SK-N-MC (cell line): ENCODE data around the gene MED29.

Experiments used
- DNase-seq: peaks from one replicate; pipeline ENCODE4 v3.0.0-alpha.2; 2011; ENCODE audit warnings: low read depth, low spot score
- H3K27ac ChIP-seq: fragments of 200-600 bp; sonication (generic); 2 replicates; pipeline ENCODE4 v1.5.1; 2016; ENCODE audit warnings: mixed run types
- H3K36me3 ChIP-seq: fragments of 200-600 bp; sonication (generic); 2 replicates; pipeline ENCODE4 v1.6.1; 2017; ENCODE audit warnings: antibody characterized with exemption, low read length, mixed read lengths; ENCODE audit not compliant: insufficient read depth
- H3K4me3 ChIP-seq: fragments of 200-600 bp; sonication (generic); 2 replicates; pipeline ENCODE4 v1.5.1; 2016
- H3K9ac ChIP-seq: fragments of 200-600 bp; sonication (generic); 2 replicates; pipeline ENCODE4 v1.8.0; 2017; ENCODE audit warnings: mixed run types, mixed read lengths; ENCODE audit not compliant: insufficient read length
- H3K9me3 ChIP-seq: fragments of 200-600 bp; sonication (generic); 2 replicates; pipeline ENCODE4 v1.6.1; 2017; ENCODE audit warnings: low read depth, mild to moderate bottlenecking, antibody characterized with exemption, low read length, moderate library complexity, mixed read lengths
- EZH2 ChIP-seq: fragments of 200-600 bp; sonication (generic); IDR thresholded peaks from one replicate; pipeline ENCODE4 v1.6.1; 2017; ENCODE audit warnings: antibody characterized with exemption
- FOXP2 ChIP-seq: optimal IDR thresholded peaks from 2 replicates; pipeline ENCODE3; 2011; ENCODE audit warnings: mild to moderate bottlenecking, moderate library complexity; ENCODE audit not compliant: insufficient read depth; ENCODE audit errors: extremely low read length, control extremely low read depth
- POLR2AphosphoS5 ChIP-seq: IDR thresholded peaks from 2 replicates; pipeline ENCODE4 v1.6.1; 2012; ENCODE audit warnings: mild to moderate bottlenecking, low read depth, low read length, borderline replicate concordance

Gene MED29

GRCh38 chr19:39436350-39436716 lies 45.2 kb downstream of the MED29 start:
- H3K9ac ChIP-seq, result peak overlapping the region; percentile 100
- peak overlapping the region; percentile 95 for H3K27ac ChIP-seq
- H3K4me3 ChIP-seq, result peak overlapping the region; percentile 85
- H3K36me3 ChIP-seq, result peaks cover 36% of the 10 kb centered on the region
- no peaks in the 10 kb centered on the region for H3K9me3 ChIP-seq
- no peak for DNase-seq
- TF ChIP-seq EZH2 (no peak), FOXP2 (no peak), POLR2AphosphoS5 (no peak)

- DNase-seq, result no peak
- Histone ChIP-seq H3K9ac (no peak overlapping the region), H3K9me3 (no peaks in the 10 kb centered on the region), H3K36me3 (peaks cover 20% of the 10 kb centered on the region), H3K27ac (no peak overlapping the region), H3K4me3 (no peak overlapping the region)
- TF ChIP-seq EZH2, result no peak
- no peak for TF ChIP-seq POLR2AphosphoS5
Measured at GRCh38 chr19:39438270-39438934, 47.2 kb downstream of the MED29 start.

- peak overlapping the region; percentile 95 for H3K4me3 ChIP-seq
- TF ChIP-seq EZH2, result no peak
- no peak for TF ChIP-seq POLR2AphosphoS5
- TF ChIP-seq FOXP2, result no peak
- H3K36me3 ChIP-seq, result peaks cover 16% of the 10 kb centered on the region
- peak overlapping the region; percentile 89 for H3K27ac ChIP-seq
- no peak for DNase-seq
- H3K9ac ChIP-seq, result peak overlapping the region; percentile 97
- no peaks in the 10 kb centered on the region for H3K9me3 ChIP-seq
Measured at GRCh38 chr19:39444598-39445195, 53.5 kb downstream of the MED29 start.

- TF ChIP-seq POLR2AphosphoS5 (peak; percentile 93), EZH2 (no peak)
- peak; percentile 79 for DNase-seq
- Histone ChIP-seq H3K9me3 (no peaks in the 10 kb centered on the region), H3K36me3 (peaks cover 16% of the 10 kb centered on the region), H3K9ac (peak within 1 kb of the TSS; percentile 97), H3K4me3 (peak within 1 kb of the TSS; percentile 95), H3K27ac (peak within 1 kb of the TSS; percentile 89)
Measured at GRCh38 chr19:39445196-39446111, 54.3 kb downstream of the MED29 start, which contains the start of gene SUPT5H. SUPT5H (plus strand) TSS chr19:39445582; CDS start chr19:39445891, 309 bp downstream.

GRCh38 chr19:39446365-39447084 lies 55.3 kb downstream of the MED29 start:
- H3K4me3 ChIP-seq, result peak overlapping the region; percentile 95
- H3K27ac ChIP-seq, result no peak overlapping the region; the same call in 1 of the 2 replicates
- H3K9ac ChIP-seq, result peak overlapping the region; percentile 97
- DNase-seq, result no peak
- TF ChIP-seq EZH2, result no peak
- TF ChIP-seq FOXP2, result no peak
- no peak for TF ChIP-seq POLR2AphosphoS5
- no peaks in the 10 kb centered on the region for H3K9me3 ChIP-seq
- peaks cover 20% of the 10 kb centered on the region for H3K36me3 ChIP-seq

- no peaks in the 10 kb centered on the region for H3K9me3 ChIP-seq
- H3K36me3 ChIP-seq, result peaks cover 34% of the 10 kb centered on the region
- no peak overlapping the region for H3K27ac ChIP-seq
- no peak for DNase-seq
- no peak overlapping the region for H3K4me3 ChIP-seq
- no peak overlapping the region for H3K9ac ChIP-seq
- TF ChIP-seq FOXP2, result no peak
- no peak for TF ChIP-seq EZH2
- TF ChIP-seq POLR2AphosphoS5, result no peak
Measured at GRCh38 chr19:39448271-39448670, 57.1 kb downstream of the MED29 start.

GRCh38 chr19:39449116-39449797 lies 58.1 kb downstream of the MED29 start:
- Histone ChIP-seq H3K27ac (no peak overlapping the region), H3K9me3 (no peaks in the 10 kb centered on the region), H3K4me3 (no peak overlapping the region), H3K9ac (no peak overlapping the region), H3K36me3 (peaks cover 38% of the 10 kb centered on the region)
- no peak for TF ChIP-seq EZH2
- TF ChIP-seq FOXP2, result no peak
- TF ChIP-seq POLR2AphosphoS5, result no peak
- DNase-seq, result no peak
